Activated CD4-positive, alpha-beta T cell treated with anti-CD3 and anti-CD28 coated beads, Interleukin-2, Interleukin-4, amounts not matched to agents 100 ng/mL and 50 ng/mL, durations not matched to agents 16 hours and 8 hours (primary cell): ENCODE results near the gene LRMDA.
A peak's percentile ranks its signal among the peaks of the same experiment; 100 is the strongest.

Source experiments
- DNase-seq: peaks from one replicate; pipeline ENCODE4 v3.0.0-alpha.2; 2020; ENCODE audit warnings: low spot score

LRMDA gene

GRCh38 chr10:76029782-76030181 lies 598.4 kb downstream of the LRMDA start:
- DNase-seq, result no peak

- DNase-seq, result no peak
Measured at GRCh38 chr10:76031099-76031498, 599.7 kb downstream of the LRMDA start.

GRCh38 chr10:76031769-76032699 lies 600.6 kb downstream of the LRMDA start:
- no peak for DNase-seq

GRCh38 chr10:76032700-76033039 lies 601.2 kb downstream of the LRMDA start:
- no peak for DNase-seq

- no peak for DNase-seq
Measured at GRCh38 chr10:76033457-76034196, 602.2 kb downstream of the LRMDA start.

DNA sequence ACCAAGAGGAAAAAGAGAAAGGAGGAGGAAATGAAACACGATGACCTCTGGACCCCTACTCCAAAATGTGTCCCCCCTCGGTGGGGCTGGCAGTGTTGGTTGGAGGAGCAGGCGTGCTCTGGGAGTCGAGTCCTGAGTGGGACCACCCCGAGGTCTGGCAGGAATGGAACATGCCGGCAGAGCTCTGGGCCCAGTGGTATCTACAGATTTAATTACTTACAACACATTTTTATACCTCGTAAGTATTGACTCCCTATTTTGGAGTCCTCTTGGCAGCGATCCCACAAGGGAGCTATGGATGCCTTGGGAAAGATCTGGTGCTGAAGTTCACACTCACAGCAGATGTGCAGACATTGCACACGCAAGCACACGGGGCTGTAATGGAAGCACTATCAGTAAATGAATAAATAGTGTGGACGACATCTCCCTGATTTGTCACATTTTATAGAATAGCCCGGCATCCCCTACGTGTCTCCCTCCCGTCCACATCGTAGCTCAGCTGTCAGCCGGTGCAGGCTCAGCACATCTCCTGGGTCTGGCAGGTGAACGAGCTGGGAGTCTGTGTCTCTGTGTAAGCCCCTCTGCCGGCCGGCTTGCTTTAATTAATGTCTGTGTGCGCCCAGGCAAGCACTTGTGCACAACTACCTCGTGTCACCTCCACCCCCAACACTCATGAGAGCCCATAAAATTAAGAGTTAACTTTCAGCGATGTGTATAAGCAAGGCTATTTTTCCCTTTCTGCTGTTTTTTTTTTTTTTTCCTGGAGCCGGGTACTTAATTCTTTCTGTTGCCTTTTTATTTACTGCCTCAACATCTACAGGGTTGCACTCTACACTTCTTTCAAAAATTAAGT lies 603.2 kb downstream of the LRMDA start:
- DNase-seq, result no peak

GRCh38 chr10:76035206-76036110 lies 604.0 kb downstream of the LRMDA start:
- no peak for DNase-seq

DNA sequence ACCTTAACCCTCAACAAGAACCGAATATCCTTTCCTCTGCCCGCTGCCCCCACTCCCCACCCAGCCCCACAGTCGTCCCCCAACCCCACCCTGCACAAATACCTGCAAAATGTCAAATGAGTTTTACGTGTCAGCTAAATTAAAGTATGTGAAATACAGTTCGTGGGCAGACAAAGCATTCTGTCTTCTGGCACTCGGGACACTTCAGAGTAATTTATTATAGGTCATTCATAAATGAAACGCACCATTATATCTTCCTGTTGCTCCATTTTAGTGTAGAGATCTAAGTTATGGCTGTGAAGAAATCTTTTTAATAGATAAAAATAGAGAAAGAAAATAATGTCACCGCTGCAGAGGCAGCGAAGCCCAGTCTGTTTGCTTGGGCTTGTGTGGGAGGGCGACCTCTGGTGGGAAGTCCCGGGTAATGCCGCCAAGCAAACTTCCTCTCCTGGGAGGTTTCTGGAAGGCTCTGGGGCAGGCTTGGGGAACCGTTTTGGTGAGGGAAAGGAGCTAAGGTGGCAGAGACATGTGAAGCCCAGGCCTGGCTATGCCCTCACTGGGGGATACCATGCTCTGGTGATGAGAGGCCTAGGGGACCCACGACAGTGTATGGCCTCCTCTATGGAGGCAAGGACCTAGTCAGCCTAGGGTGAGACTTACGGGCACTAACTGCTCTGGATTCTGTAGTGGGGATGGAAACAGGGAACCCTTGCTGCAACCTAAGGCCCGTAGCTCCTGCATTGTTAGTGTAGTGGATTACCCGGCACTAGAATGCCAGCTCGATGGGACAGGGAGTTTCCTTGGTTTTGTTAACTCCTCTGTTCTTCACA lies 604.9 kb downstream of the LRMDA start:
- DNase-seq, result peak; percentile 38

DNA sequence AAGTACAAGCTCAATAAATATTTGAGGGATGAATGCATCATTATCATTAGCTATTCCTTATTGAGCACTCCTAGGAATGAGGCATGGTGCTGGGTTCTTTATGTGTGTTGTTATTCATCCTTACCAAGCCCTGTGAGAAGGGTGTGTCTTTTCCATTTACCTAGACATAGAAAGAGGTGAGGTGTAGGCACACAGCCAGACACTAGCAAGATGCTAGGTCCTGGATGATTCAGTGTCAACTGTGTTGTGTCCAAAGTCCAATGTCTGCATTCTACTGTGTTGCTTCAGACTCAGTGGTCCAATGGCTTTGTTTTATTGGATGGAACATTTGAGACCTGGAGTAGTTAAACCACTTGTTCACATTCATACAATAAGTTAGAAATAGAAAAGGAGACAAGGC lies 605.5 kb downstream of the LRMDA start:
- no peak for DNase-seq

- DNase-seq, result no peak
Measured at GRCh38 chr10:76037531-76038155, 606.2 kb downstream of the LRMDA start.

DNA sequence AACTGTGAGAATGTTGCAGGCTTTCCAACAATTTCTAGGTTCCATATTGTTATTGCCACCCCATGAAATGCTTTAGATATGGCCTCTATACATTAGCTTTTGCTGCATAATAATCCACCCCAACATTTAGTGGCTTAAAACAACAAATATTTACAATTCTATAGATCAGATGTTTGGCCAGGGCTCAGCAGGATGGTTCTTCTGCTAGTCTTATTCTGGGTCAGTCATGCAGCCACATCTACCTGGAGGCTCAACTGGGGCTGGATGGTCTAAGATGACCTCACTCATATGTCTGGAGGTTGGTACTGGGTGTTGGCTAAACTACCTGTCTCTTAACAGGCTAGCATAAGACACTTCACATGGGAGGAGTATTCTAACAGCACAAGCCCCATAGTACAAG lies 607.3 kb downstream of the LRMDA start:
- no peak for DNase-seq

- no peak for DNase-seq
Measured at GRCh38 chr10:76040107-76040829, 608.8 kb downstream of the LRMDA start.

DNA sequence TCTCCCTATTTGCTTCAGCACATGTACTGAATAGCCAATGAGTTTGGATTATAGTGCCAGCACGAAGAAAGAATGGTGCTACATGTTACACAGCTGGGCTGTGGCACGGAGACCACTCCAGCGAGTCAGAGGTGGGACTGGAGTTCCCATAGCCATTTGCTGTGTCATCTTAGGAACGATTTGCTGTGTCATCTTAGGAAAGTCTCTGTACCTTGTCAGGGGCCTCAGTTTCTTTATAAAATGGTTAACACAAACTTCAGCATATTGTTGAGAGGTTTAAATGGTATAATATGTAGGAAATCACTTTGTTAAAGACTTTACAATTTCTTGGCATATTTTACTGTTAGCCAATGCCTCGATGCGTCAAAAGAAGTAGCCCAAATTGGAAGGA lies 609.4 kb downstream of the LRMDA start:
- no peak for DNase-seq

- DNase-seq, result no peak
Measured at GRCh38 chr10:76041551-76041950, 610.1 kb downstream of the LRMDA start.

- DNase-seq, result no peak
Measured at GRCh38 chr10:76043261-76043660, 611.8 kb downstream of the LRMDA start.

- DNase-seq, result no peak
Measured at GRCh38 chr10:76044751-76045150, 613.3 kb downstream of the LRMDA start.

DNA sequence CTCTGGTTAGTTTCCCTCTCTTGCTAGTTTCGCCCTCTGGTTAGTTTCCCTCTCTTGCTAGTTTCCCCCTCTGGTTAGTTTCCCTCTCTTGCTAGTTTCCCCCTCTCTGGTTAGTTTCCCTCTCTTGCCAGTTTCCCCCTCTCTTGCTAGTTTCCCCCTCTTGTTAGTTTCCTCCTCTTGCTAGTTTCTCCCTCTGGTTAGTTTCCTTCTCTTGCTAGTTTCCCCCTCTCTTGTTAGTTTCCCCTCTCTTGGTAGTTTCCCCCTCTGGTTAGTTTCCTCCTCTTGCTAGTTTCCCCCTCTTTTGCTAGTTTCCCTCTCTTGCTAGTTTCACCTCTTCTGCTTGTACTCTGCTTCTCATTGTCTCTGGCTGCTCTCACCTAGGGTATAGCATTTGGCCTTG lies 613.8 kb downstream of the LRMDA start:
- no peak for DNase-seq

DNA sequence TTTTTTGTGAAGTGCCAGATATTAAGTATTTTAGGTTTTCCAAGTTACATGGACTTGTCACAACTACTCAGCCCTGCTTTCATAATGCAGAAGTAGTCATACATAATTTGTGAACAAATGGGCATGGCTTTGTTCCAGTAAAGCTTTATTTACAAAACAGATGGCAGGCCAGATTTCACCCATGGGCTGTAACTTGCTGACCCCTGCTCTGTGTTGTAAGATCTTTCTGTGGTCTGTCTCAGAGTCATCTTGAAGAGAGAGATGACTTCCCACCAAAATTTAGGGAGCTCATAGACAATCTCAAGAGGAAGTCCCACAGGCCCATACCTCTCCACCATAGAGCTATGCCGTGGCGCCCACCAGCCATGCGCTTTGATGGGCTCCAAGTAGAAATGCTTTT lies 616.1 kb downstream of the LRMDA start:
- DNase-seq, result no peak

DNA sequence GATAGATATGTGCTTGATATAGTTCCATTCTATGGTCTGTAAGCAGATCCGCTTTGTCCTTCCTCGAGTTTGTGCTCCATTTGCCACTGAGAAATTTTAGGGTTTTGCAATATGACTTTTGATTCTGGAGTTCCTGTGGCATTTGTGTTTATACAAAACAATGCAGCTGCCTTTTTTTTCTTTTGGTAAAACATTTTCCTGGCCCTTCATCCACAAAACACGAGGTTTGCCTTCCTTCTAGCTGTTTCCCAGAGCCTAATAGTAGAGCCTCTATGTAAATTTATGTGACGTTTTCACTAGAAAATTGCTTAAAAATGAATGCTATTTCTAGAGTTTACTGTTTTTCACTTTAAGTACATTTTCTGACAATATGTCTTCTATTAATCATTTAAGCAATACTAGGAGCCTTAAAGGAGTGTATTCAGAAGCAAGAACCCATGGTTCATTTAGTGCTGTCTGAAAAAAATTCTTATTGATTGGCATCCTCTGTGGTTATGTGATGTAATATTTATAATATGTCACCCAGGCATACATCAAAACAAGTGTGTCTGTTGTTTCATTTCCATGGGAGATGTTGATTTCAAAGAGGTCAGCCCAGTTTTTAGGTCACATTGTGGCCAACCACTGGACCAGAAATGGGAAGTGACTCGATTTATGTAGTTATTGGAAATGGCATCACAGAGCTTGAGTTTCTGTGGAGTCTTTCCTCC lies 618.3 kb downstream of the LRMDA start:
- DNase-seq, result no peak
